Body of pancreas (tissue), 4 donors: ENCODE data around the gene ENDOD1. TPM values are rescaled to one million over a fixed set of nuclear protein-coding genes. Genes with fewer than 3 reads are reported as not detected.

Experiments
- ATAC-seq: fragments of 150-250 bp; one replicate; pipeline ENCODE4 v1.9.1; 2016
- DNase-seq, 4 donors: peaks; one replicate each; pipeline ENCODE4 v3.0.0-alpha.2; 2019
- H3K27ac ChIP-seq, 4 donors: fragments of 200-600 bp; sonication (generic); 1 replicate in 3 of 4; 2 replicates in 1 of 4; pipeline versions ENCODE4 v1.5.1 to v1.6.1; 2016 to 2019; ENCODE audit warnings: mild to moderate bottlenecking in 1 of 4, mixed read lengths in 1 of 4, moderate library complexity in 1 of 4
- H3K27me3 ChIP-seq, 2 donors: fragments of 200-600 bp; sonication (generic); one replicate each; pipeline ENCODE4 v1.6.0; 2016; ENCODE audit warnings: mild to moderate bottlenecking in 1 of 2
- H3K36me3 ChIP-seq, 2 donors: fragments of 200-600 bp; sonication (generic); replicated peaks in 1 of 2; 2 replicates each; pipeline ENCODE4 v1.5.1; 2016; ENCODE audit warnings: low read depth in 2 of 2; ENCODE audit not compliant: insufficient read depth in 1 of 2
- H3K4me1 ChIP-seq: fragments of 200-600 bp; sonication (generic); one replicate; pipeline ENCODE4 v1.6.0; 2016
- H3K4me3 ChIP-seq, 2 donors: fragments of 200-600 bp; sonication (generic); 1 replicate in 1 of 2; 2 replicates in 1 of 2; pipeline ENCODE4 v1.5.1; 2016 to 2019
- H3K9me3 ChIP-seq, 3 donors: fragments of 200-600 bp; sonication (generic); 1 replicate in 2 of 3; 2 replicates in 1 of 3; pipeline ENCODE4 v1.5.1; 2016
- POLR2A ChIP-seq, 3 donors: fragments of 450-650 bp; IDR thresholded peaks; one replicate each; pipeline ENCODE4 v1.6.1; 2016; ENCODE audit warnings: antibody characterized with exemption in 3 of 3, mild to moderate bottlenecking in 2 of 3
- WGBS, 2 donors: methylation state at CpG; one replicate each; pipeline ENCODE4 v1.1.5; 2017; 5-methylcytosine and 5-hydroxymethylcytosine counted together
- intact Hi-C: fragments of 100-400 bp; cut with DNase I; formaldehyde crosslinking; loops from one replicate; pipeline ENCODE4 v1.15.1; 2023
- total RNA-seq, 2 donors: library from RNA; depleted of rRNA; stranded (reverse); fragments of >200 nt; gene quantifications; one replicate each; pipeline ENCODE4 v1.1.0, GENCODE V29; 2016
- TF ChIP-seq, protein P1 (sequence below), 7 experiments: fragments of 450-650 bp in 4 of 7; fragments of 200-600 bp in 3 of 7; sonication (generic) in 3 of 7; IDR thresholded peaks; one replicate each; pipeline ENCODE4 v1.5.1; 2016 to 2019; ENCODE audit warnings: antibody characterized with exemption in 7 of 7

The ENDOD1 gene
- total RNA-seq, 2 donors from 2014 or later, result 8.6 to 13.7 TPM

DNA sequence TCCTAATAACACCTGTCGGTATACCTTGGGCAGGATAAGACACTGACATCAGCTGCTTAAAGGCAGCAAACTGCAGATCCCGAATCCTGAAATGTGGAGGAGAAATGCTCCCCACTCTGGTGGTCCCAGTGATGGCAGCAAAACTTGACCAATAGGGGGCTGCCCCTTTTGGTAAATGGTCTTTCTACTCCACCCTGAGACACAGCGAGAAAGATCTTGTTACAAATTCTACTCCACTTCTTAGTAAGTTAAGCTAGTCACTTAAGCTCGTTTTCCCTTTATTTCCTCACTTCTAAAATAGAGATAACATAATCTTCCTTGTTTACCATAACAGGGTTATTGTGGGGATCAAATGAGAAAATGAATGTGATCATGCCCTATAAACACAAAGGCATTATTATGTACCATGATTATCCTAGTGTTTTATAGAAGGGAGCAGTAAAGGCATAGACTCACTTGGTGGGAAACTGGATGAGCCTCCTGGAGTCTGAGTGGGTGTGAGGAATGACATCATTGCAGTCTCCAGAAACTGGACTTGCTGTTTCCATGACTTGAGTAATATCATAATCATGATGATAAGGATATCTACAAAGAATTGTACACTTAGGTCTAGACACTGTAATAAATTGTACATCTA is 50.9 kb downstream of the ENDOD1 start:
- H3K9me3 ChIP-seq, result no peaks in the 10 kb centered on the region
- 62 to 70% methylated on average over 4 of the region's 4 CpGs for WGBS, 2 donors
- intact Hi-C loops, result no loop called here
- no peak for DNase-seq
- no peak overlapping the region for H3K27ac ChIP-seq
- no peak for ATAC-seq
- no peaks in the 10 kb centered on the region for H3K27me3 ChIP-seq
- TF ChIP-seq POLR2A (IDR thresholded peaks at IDR 0.05), result no peak
- TF ChIP-seq, protein P1, sequence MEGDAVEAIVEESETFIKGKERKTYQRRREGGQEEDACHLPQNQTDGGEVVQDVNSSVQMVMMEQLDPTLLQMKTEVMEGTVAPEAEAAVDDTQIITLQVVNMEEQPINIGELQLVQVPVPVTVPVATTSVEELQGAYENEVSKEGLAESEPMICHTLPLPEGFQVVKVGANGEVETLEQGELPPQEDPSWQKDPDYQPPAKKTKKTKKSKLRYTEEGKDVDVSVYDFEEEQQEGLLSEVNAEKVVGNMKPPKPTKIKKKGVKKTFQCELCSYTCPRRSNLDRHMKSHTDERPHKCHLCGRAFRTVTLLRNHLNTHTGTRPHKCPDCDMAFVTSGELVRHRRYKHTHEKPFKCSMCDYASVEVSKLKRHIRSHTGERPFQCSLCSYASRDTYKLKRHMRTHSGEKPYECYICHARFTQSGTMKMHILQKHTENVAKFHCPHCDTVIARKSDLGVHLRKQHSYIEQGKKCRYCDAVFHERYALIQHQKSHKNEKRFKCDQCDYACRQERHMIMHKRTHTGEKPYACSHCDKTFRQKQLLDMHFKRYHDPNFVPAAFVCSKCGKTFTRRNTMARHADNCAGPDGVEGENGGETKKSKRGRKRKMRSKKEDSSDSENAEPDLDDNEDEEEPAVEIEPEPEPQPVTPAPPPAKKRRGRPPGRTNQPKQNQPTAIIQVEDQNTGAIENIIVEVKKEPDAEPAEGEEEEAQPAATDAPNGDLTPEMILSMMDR (IDR thresholded peaks at IDR 0.05), result no peak
- H3K36me3 ChIP-seq, result no peaks in the 10 kb centered on the region
- H3K4me1 ChIP-seq, result no peaks in the 10 kb centered on the region
- no peak overlapping the region for H3K4me3 ChIP-seq

DNA sequence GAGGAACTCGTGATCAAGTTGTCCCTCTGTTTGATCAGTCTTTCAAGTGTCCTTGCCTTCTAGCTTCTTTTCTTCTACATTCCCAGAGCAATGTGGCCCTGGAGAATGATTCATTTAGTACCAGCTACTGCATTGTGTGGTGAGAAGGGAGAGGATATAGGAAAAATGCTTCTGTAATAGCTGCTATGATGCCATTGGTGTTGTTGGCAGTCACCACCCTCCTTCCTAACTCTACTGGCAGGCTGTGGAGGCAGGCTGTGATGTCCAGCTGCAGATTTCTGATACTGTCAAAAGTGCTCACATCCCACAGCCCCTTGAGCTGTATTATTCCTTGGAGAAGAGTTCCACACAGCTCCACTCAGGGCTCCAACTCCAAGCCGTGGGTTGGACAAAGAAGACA is 52.8 kb downstream of the ENDOD1 start:
- Histone ChIP-seq H3K27ac (no peak overlapping the region), H3K36me3 (no peaks in the 10 kb centered on the region), H3K27me3 (no peaks in the 10 kb centered on the region), H3K9me3 (no peaks in the 10 kb centered on the region), H3K4me1 (no peaks in the 10 kb centered on the region), H3K4me3 (no peak overlapping the region)
- DNase-seq, result no peak
- intact Hi-C loops, result no loop called here
- 55 to 66% methylated on average over 2 of the region's 2 CpGs for WGBS, 2 donors
- ATAC-seq, result no peak
- no peak for TF ChIP-seq POLR2A (IDR thresholded peaks at IDR 0.05)
- TF ChIP-seq, protein P1 (IDR thresholded peaks at IDR 0.05), result no peak

- intact Hi-C loops, result no loop called here
- H3K36me3 ChIP-seq, result no peaks in the 10 kb centered on the region
- H3K4me3 ChIP-seq, result no peak overlapping the region
- DNase-seq, result no peak
- no peaks in the 10 kb centered on the region for H3K4me1 ChIP-seq
- no peaks in the 10 kb centered on the region for H3K27me3 ChIP-seq
- no peak for ATAC-seq
- 63 to 69% methylated on average over 6 of the region's 6 CpGs for WGBS, 2 donors
- TF ChIP-seq, protein P1 (IDR thresholded peaks at IDR 0.05), result no peak
- no peak for TF ChIP-seq POLR2A (IDR thresholded peaks at IDR 0.05)
- H3K27ac ChIP-seq, result no peak overlapping the region
- H3K9me3 ChIP-seq, result no peaks in the 10 kb centered on the region
Observed at GRCh38 chr11:95143106-95143681, 53.5 kb downstream of the ENDOD1 start.

GRCh38 chr11:95144313-95145235 is 54.9 kb downstream of the ENDOD1 start:
- WGBS, 2 donors, result 63 to 70% methylated on average over 7 of the region's 7 CpGs
- H3K9me3 ChIP-seq, result no peaks in the 10 kb centered on the region
- DNase-seq (no peak), ATAC-seq (no peak)
- H3K4me1 ChIP-seq, result peaks cover 5% of the 10 kb centered on the region
- no peaks in the 10 kb centered on the region for H3K36me3 ChIP-seq
- no peak overlapping the region for H3K4me3 ChIP-seq
- no peaks in the 10 kb centered on the region for H3K27me3 ChIP-seq
- TF ChIP-seq, protein P1 (IDR thresholded peaks at IDR 0.05), result no peak
- H3K27ac ChIP-seq, result no peak overlapping the region
- intact Hi-C loops, result no loop called here
